ENCODE results near the gene TACSTD2. TPM values are rescaled to one million over a fixed set of nuclear protein-coding genes. Genes with fewer than 3 reads are reported as not detected.

The TACSTD2 gene
- total RNA-seq, 1 experiment from 2014 or later, result not detected

DNA sequence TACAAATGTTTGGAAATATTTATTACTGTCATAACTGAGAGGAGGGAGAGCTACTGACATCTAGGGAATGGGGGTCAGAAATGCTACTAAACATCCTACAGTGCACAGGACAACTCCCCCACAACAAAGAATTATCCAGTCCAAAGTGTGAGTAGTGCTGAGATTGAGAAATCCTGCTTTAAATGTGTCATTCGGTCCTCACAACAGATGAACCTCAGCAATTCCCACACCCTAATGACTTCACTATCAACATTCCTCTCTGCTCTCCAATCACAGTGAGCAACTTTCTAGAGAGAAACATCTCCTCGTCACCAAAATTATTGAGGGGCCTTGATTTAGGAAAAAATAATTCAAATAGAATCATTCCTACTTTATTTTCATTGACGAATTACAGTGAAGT lies 48.5 kb downstream of the TACSTD2 start:
- H3K27me3 ChIP-seq (ENCODE audit: low read length), result no peaks in the 10 kb centered on the region
- H3K9ac ChIP-seq (ENCODE audit: low read length), result no peak overlapping the region
- peaks cover 41% of the 10 kb centered on the region; the same call in 1 of the 2 replicates for H3K36me3 ChIP-seq (ENCODE audit: insufficient read depth, low read length)
- no peak for DNase-seq
- peaks cover 37% of the 10 kb centered on the region for H3K4me1 ChIP-seq (ENCODE audit: low read length)
- H3K4me3 ChIP-seq (ENCODE audit: low read length), result no peak overlapping the region
- no peak overlapping the region for H2AFZ ChIP-seq (ENCODE audit: low read length)
- H3K9me3 ChIP-seq (ENCODE audit: low read length), result no peaks in the 10 kb centered on the region
- H3K9me2 ChIP-seq (replicated peaks; ENCODE audit: insufficient read depth, low read length), result no peaks in the 10 kb centered on the region
- H3K27ac ChIP-seq (ENCODE audit: low read length), result no peak overlapping the region
- no peak overlapping the region for H3K4me2 ChIP-seq (ENCODE audit: low read depth, low read length, poor library complexity, severe bottlenecking)
- no peaks in the 10 kb centered on the region for H4K20me1 ChIP-seq (ENCODE audit: insufficient read depth, low read depth, low read length)
- peaks cover 12% of the 10 kb centered on the region for H3K79me2 ChIP-seq (ENCODE audit: low read length)

Other genes with a start within 250 kb of the TACSTD2 start
- gene OMA1, start 30.5 kb downstream of the TACSTD2 start, total RNA-seq (2014; rRNA removed; shearing (Covaris generic); ENCODE audit: low replicate concordance), result 50.2 and 116 TPM in 2 replicates
- gene MYSM1, start 122.8 kb upstream of the TACSTD2 start, total RNA-seq (2014; rRNA removed; shearing (Covaris generic); ENCODE audit: low replicate concordance), result 16.8 and 26.3 TPM in 2 replicates
- 2.1 and 5.4 TPM in 2 replicates for gene JUN, start 206.8 kb upstream of the TACSTD2 start, total RNA-seq (2014; rRNA removed; shearing (Covaris generic); ENCODE audit: low replicate concordance)